GM18909 (cell line): ENCODE data around the gene NAV3.
"Not testable (repeated sequence)": the region's sequence is repeated elsewhere in the genome, so short reads cannot be mapped to it uniquely, and the experiment has no call there.

ENCODE experiments used
- ATAC-seq: cut with Tn5 transposase; IDR thresholded peaks from one replicate; pipeline ENCODE4 v1.9.1; 2021; ENCODE audit warnings: mild to moderate bottlenecking; ENCODE audit not compliant: unreplicated experiment, poor library complexity

The NAV3 gene

GRCh38 chr12:78101113-78101876 is 270.6 kb downstream of the NAV3 start:
- ATAC-seq, result no peak

GRCh38 chr12:78101946-78102635 is 271.4 kb downstream of the NAV3 start:
- ATAC-seq, result no peak

GRCh38 chr12:78102801-78103200 is 272.1 kb downstream of the NAV3 start:
- not testable (repeated sequence) for ATAC-seq

GRCh38 chr12:78115889-78116288 is 285.2 kb downstream of the NAV3 start:
- ATAC-seq, result no peak

GRCh38 chr12:78118036-78118435 is 287.3 kb downstream of the NAV3 start:
- ATAC-seq, result no peak

GRCh38 chr12:78118486-78118885 is 287.8 kb downstream of the NAV3 start:
- ATAC-seq, result no peak

- no peak for ATAC-seq
Observed at GRCh38 chr12:78119351-78119918, 288.7 kb downstream of the NAV3 start.

- no peak for ATAC-seq
Observed at GRCh38 chr12:78120306-78120705, 289.6 kb downstream of the NAV3 start.

GRCh38 chr12:78120866-78121560 is 290.3 kb downstream of the NAV3 start:
- ATAC-seq, result no peak

GRCh38 chr12:78121969-78122610 is 291.4 kb downstream of the NAV3 start:
- no peak for ATAC-seq

- ATAC-seq, result no peak
Observed at GRCh38 chr12:78128211-78128610, 297.5 kb downstream of the NAV3 start.

- ATAC-seq, result no peak
Observed at GRCh38 chr12:78143717-78144116, 313.0 kb downstream of the NAV3 start.

GRCh38 chr12:78145398-78145797 is 314.7 kb downstream of the NAV3 start:
- ATAC-seq, result no peak

GRCh38 chr12:78146365-78146772 is 315.7 kb downstream of the NAV3 start:
- peak; percentile 71 for ATAC-seq

- no peak for ATAC-seq
Observed at GRCh38 chr12:78149459-78149858, 318.8 kb downstream of the NAV3 start.

GRCh38 chr12:78155546-78155945 is 324.9 kb downstream of the NAV3 start:
- no peak for ATAC-seq

- no peak for ATAC-seq
Observed at GRCh38 chr12:78156751-78157150, 326.1 kb downstream of the NAV3 start.

- ATAC-seq, result no peak
Observed at GRCh38 chr12:78157199-78157598, 326.5 kb downstream of the NAV3 start.

GRCh38 chr12:78164154-78164553 is 333.5 kb downstream of the NAV3 start:
- ATAC-seq, result no peak

GRCh38 chr12:78167510-78167909 is 336.8 kb downstream of the NAV3 start:
- ATAC-seq, result no peak
